Neural crest cell (in vitro differentiated cells): ENCODE measurements around the gene TACR2. TPM values are rescaled to one million over a fixed set of nuclear protein-coding genes. Genes with fewer than 3 reads are reported as not detected.

ENCODE experiments used
- DNase-seq: peaks from one replicate; pipeline ENCODE4 v3.0.0; 2021; ENCODE audit warnings: low read depth, mixed read lengths, low spot score
- H3K27ac Mint-ChIP-seq: one replicate; pipeline ENCODE4 v1.8.0; 2021; ENCODE audit warnings: mild to moderate bottlenecking, mixed read lengths; ENCODE audit not compliant: unreplicated experiment
- H3K27me3 Mint-ChIP-seq: 2 replicates; pipeline ENCODE4 v1.8.0; 2021; ENCODE audit warnings: low read depth, mild to moderate bottlenecking, mixed read lengths
- H3K36me3 Mint-ChIP-seq: 2 replicates; pipeline ENCODE4 v1.8.0; 2021; ENCODE audit warnings: low read depth, mild to moderate bottlenecking, mixed read lengths
- H3K4me1 Mint-ChIP-seq: 2 replicates; pipeline ENCODE4 v1.8.0; 2021; ENCODE audit warnings: mixed read lengths
- H3K4me3 Mint-ChIP-seq: one replicate; pipeline ENCODE4 v1.8.0; 2021; ENCODE audit warnings: mild to moderate bottlenecking, mixed read lengths
- H3K9me3 Mint-ChIP-seq: 2 replicates; pipeline ENCODE4 v1.8.0; 2021; ENCODE audit warnings: mixed read lengths
- CTCF ChIP-seq: fragments of 200-600 bp; sonication (generic); conservative IDR thresholded peaks from 2 replicates; pipeline ENCODE4 v1.5.0; 2021; ENCODE audit warnings: antibody characterized with exemption, mild to moderate bottlenecking
- total RNA-seq: library from RNA; stranded (reverse); gene quantifications from 2 replicates; pipeline ENCODE4 v1.2.1, GENCODE V29; 2021

Gene TACR2
- total RNA-seq, 1 donor from 2014 or later = not detected

DNA sequence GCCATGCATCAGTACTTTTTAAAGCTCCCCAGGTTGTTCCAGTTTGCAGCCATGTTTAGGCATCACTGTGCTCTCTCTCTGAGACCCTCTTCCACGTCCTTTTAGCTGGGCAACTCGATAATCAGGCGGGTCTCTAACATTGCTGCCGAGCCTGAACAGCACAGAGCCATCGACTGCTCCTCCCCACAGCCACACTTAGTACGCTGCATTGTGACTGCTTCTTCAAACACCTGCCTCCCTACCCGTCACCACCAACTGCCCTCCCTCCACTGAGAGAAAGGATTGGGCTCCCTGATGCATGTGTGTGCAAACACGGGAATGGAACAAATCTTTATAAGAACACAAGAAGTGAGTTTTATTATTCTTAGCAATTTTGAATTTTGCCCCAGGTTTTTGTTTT is 11.4 kb upstream of the TACR2 start:
- no peaks in the 10 kb centered on the region for H3K27me3 Mint-ChIP-seq
- TF ChIP-seq CTCF = no peak
- no peak overlapping the region for H3K4me3 Mint-ChIP-seq
- H3K27ac Mint-ChIP-seq = peak overlapping the region; percentile 57
- H3K36me3 Mint-ChIP-seq = no peaks in the 10 kb centered on the region
- H3K4me1 Mint-ChIP-seq = no peaks in the 10 kb centered on the region
- no peaks in the 10 kb centered on the region for H3K9me3 Mint-ChIP-seq
- DNase-seq = no peak

GRCh38 chr10:69426376-69426727 is 9.6 kb upstream of the TACR2 start:
- Mint-ChIP-seq H3K9me3 (no peaks in the 10 kb centered on the region), H3K27ac (no peak overlapping the region), H3K4me3 (no peak overlapping the region), H3K4me1 (no peaks in the 10 kb centered on the region), H3K36me3 (no peaks in the 10 kb centered on the region), H3K27me3 (peaks cover 3% of the 10 kb centered on the region)
- no peak for DNase-seq
- no peak for TF ChIP-seq CTCF

GRCh38 chr10:69425511-69426298 is 9.0 kb upstream of the TACR2 start:
- Mint-ChIP-seq H3K4me3 (no peak overlapping the region), H3K9me3 (no peaks in the 10 kb centered on the region), H3K4me1 (no peaks in the 10 kb centered on the region), H3K36me3 (no peaks in the 10 kb centered on the region), H3K27ac (no peak overlapping the region), H3K27me3 (peaks cover 3% of the 10 kb centered on the region)
- no peak for TF ChIP-seq CTCF
- no peak for DNase-seq

DNA sequence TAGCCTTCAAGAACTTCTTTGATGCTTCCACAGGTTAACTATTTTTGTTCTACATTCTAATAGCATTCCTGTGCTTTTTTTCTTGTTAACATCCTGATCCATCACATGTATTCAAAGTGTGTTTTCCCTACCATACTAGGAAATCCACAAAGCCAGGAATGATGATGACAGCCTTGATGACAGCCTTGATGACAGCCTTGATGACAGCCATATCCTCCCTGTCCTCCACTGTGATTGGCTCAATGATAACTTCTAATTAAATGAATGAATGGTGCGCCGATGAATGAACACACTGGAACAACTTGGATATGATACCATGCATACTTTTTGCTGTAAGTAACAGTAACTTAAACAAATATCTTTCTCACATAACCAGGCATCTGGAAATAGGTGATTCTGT is 8.3 kb upstream of the TACR2 start:
- Mint-ChIP-seq H3K27ac (no peak overlapping the region), H3K4me1 (no peaks in the 10 kb centered on the region)
- no peak for TF ChIP-seq CTCF

DNA sequence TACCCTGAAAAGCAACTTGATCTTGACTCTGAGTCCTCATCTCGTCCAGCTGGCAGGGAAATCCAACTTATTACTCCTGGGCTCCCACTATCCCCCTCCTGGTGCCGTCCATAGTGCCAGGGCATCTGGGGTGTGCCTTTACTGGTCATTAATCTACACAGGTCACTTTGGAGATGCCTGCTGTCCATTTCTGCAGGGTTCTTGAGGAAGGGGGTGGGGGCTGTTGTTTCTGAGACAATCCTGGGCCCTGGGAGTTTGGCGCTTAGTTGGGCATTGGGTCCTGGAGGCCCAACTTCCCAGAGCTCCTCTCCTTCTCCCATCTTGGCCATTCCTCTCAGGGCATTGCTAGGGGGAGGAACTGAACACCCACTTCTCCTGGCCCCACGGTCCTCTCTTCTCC is 6.0 kb upstream of the TACR2 start:
- no peaks in the 10 kb centered on the region for H3K36me3 Mint-ChIP-seq
- no peak for TF ChIP-seq CTCF

More for the DNA sequence above, 8.3 kb upstream of the TACR2 start:
- H3K27me3 Mint-ChIP-seq = peaks cover 3% of the 10 kb centered on the region
- no peaks in the 10 kb centered on the region for H3K9me3 Mint-ChIP-seq
- no peak overlapping the region for H3K4me3 Mint-ChIP-seq
- H3K36me3 Mint-ChIP-seq = no peaks in the 10 kb centered on the region
- DNase-seq = no peak

More for the DNA sequence above, 6.0 kb upstream of the TACR2 start:
- Mint-ChIP-seq H3K27me3 (peaks cover 3% of the 10 kb centered on the region), H3K4me3 (no peak overlapping the region), H3K27ac (no peak overlapping the region), H3K9me3 (no peaks in the 10 kb centered on the region), H3K4me1 (peaks cover 6% of the 10 kb centered on the region)
- no peak for DNase-seq
